HG03025 (cell line): ENCODE data around the gene MYRF.

Experiments used
- ATAC-seq: cut with Tn5 transposase; IDR thresholded peaks from one replicate; pipeline ENCODE4 v1.9.1; 2021; ENCODE audit warnings: mild to moderate bottlenecking, moderate library complexity; ENCODE audit not compliant: unreplicated experiment, low FRiP score

MYRF gene

DNA sequence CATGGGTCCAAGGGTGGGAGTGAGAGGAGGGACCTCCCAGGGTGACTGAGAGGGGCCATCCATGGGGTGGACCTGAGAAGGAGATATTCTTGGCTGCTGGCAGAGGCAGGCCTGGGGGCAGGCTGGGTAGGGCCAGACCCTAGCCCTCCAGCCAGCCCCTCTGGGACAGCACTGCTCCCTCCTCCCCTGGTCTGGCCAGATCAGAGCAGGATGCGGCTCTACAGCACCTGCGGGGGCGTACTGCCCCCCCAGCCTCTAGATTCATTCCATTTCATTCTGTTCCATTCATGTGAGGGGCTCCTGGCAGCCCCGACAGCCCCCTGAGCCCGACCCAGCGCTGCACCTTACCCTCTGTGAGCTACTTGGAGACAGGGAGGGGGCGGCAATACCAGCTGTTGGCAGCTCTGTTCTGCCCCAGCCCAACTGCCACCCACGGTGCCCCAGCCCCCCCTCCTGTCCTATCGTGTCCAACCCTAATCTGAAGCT, 34.3 kb upstream of the MYRF start:
- ATAC-seq: no peak

DNA sequence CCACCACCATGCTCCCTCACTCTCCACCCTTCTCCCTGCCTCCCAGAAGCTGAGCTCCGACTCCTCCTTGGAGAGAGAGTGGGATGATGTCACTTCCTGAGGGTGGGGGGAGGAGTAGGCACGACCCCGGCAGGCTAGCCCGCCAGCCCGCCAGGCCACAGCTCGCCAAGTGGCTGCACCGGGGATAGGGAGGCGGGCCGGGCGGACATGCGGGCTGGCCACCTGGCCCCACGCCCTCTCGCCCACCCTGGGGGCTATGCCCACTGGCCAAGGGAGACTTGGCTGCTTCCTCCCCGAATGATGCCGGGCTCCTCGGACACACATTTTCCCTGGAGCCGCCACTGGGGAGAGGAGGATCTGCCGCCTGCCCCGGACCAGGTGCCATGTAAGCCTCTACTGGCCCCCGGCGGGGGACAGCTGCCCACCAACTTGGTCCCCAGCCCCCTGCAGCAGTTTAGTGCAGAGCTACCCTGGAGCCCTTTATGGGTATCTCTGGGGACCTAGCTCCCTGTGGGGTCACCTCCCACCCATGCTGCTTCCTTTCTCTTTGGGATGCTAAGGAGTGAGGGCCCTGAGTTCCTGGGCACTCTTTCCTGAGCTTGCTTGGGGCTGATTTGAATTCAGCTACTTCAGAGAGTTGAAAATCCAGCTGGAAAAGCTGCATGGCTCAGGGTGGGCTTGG, 33.7 kb upstream of the MYRF start:
- ATAC-seq: no peak

DNA sequence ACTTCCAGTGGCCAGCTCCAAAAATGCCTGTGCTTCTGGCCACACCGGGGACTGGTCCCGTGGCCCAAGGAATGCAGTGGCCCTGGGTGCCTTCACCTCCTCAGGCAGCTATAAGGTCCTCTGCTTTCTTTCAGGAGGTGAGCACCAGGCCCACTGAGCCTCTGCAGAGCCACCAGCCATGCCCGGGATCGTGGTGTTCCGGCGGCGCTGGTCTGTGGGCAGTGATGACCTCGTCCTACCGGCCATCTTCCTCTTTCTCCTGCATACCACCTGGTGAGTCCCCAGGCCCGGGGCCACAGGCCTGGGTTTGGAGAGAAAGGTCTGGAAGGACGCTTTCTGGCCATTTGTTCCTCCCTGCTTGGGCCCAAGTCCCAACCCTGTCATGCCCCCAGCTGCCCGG, 32.5 kb upstream of the MYRF start:
- ATAC-seq: no peak

DNA sequence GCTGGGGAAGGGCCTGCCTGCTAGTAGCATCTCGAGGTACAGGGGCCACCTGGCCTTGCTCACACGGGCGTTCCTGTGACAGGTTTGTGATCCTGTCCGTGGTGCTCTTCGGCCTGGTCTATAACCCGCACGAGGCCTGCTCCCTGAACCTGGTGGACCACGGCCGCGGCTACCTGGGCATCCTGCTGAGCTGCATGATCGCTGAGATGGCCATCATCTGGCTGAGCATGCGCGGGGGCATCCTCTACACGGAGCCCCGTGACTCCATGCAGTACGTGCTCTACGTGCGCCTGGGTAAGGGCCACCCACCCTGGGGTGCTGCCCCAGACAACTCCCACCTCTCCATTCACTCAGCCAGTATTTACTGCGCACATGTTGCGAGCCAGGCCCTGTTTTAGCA, 31.8 kb upstream of the MYRF start:
- no peak for ATAC-seq

DNA sequence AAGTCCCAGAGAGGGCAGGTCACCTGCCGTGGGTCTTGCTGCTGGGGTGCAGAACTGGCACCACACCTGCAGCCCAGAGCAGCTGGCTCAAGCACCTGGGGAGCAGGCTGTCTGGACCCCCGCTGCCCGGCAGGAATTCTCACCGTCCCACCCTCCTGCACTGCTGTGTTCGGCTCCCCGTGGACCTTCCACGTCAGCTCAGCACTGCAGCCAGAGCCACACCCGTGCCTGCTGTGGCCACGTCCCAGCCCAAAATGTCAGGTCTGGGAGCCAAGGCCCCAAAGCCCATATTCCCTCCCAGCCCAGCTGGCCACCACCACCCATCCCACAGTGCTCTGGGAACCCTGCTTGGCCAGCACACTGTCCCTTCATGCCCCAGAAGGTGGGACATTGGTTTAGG, 28.0 kb upstream of the MYRF start:
- no peak for ATAC-seq

DNA sequence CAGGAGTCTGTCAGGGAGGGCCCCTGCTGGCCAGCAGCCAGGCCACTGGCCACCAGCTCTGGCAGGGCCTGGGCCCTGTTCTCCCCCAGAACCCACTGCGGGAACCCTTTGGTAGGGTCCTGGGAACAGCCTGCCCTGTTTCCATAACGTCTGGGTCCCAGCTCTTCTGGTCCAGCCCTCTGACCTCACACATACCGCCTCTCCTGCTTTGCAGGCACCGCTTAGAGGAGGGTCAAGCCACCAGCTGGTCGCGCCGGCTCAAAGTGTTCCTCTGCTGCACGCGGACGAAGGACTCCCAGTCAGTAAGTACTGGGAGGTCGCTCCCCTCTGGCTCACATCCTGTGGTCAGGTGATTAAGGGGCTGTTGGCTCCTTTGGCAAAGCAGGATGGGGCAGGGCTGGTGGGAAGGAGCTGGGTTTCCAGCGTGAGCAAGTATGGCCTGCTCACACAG, 26.6 kb upstream of the MYRF start:
- ATAC-seq: no peak

DNA sequence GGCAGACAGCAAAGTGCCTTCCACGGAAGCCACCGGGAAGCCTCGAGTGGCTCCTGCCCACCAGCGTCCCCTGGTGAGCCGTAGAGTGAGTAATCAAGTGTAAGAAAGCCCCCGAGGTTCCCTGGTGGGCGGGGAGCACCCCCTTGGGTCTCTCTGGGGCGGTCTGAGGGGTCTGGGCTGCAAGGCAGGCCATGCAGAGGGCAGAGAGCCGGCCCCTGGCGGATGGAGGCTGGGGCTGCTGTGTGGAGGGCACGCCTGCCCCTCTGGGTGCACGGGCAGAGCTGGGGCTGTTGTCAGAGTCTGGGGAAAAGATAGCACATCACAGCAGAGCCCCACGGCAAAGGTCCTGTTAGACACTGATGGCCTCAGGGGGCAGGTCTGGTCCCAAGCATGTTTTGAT, 25.7 kb upstream of the MYRF start:
- ATAC-seq: no peak

DNA sequence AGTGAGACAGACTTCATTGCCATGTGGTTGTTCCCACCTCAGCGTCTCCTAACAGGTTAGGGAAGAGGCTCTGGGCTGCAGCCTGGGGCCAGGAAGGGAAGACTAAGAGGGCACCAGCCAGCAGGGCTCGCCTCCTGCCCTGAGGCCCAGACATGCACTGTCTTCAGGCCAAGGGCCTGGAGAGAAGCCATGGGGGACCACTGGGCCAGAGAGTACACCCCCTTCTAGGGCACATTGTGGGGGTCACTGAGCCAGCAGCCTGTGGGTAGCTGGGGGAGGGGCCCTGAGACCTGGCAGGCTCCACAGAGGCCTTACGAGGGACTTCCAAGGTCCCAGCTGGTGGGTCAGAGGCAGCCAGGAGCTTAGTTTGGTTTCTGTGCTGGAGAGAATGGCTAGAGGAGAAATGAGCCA, 25.0 kb upstream of the MYRF start:
- ATAC-seq: no peak

DNA sequence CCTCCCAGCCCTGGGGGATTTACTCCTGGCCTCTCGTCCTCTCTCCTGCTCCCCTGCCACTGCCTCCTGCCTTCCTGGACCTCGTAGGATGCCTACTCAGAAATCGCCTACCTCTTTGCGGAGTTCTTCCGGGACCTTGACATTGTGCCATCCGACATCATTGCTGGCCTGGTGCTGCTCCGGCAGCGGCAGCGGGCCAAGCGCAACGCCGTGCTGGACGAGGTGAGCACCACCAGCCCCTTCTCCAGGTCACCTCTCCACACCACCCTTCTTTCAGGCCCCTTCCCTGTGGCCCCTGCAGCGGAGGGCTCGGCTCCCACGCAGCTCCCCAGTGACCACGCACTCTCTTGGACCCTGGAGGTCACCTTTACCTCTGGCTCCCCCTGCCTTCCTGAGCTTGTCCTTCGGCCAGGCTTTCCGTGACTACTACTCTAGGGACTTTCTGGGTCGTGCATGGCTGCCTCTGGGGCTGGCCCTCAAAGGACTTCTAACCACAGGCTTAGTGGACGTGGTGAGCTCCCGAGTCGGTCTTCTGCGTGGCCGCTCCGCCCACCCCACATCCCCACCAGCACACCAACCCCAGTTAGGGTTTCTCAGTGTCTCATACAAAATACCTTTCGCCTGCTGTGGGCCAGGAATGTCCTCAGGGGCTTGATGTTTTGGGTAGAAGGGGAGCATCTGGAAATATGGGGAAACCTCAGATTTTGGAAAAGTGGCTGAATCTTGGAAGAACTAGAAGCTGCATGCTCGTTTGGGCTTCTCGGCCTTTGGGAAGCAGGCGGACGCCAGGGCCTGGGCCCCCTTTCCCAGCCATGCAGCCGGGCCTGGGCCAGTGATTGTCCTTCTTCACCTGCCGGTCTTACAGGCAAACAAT, 24.1 kb upstream of the MYRF start:
- ATAC-seq: no peak

DNA sequence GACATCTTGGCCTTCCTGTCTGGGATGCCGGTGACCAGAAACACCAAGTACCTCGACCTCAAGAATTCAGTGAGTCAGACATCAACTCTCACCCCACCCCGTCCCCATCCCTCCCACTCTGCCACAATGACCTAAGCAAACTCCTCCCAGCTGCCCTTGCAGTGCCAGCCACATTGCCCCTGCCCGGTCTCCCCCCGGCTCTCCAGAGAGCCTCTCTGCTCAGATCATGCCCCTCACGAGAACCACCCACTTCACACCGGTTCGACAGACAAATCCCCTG, 23.6 kb upstream of the MYRF start:
- ATAC-seq: no peak

DNA sequence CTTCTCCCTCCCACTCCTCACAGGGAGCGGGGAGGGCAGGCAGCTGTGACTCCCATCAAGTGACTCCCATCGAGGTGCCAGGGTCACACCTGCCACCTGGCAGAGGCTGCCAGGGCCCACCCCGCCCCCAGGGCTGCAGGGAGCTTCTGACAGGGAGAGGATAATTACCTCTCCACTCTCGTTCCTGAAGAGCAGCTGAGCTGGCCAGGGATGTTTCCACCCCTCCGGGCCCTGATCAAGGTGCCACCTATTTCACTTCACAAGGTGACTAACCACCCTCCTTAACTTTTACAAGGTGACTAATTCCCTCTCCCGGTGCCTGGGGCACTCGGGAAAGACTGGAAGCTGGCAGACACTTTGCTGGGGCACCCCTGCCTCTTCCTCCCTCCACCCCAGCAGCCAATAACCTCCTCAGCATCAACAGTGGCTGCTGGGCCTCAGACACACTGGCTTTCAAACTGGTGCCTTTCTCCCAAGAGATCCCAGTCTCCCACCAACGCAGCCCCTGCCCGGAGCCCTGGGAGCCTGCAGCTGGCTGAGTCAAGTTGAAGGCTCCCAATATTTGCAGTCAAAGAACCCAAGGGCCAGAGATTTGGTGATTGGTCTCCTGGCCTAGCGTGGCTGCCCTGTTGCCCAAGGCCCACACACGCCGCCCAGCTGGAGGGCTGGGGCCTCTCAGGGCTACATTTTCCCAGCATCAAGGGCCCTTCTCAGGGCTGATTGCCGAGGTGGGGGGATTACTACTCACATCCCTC, 22.0 kb upstream of the MYRF start:
- ATAC-seq: no peak

DNA sequence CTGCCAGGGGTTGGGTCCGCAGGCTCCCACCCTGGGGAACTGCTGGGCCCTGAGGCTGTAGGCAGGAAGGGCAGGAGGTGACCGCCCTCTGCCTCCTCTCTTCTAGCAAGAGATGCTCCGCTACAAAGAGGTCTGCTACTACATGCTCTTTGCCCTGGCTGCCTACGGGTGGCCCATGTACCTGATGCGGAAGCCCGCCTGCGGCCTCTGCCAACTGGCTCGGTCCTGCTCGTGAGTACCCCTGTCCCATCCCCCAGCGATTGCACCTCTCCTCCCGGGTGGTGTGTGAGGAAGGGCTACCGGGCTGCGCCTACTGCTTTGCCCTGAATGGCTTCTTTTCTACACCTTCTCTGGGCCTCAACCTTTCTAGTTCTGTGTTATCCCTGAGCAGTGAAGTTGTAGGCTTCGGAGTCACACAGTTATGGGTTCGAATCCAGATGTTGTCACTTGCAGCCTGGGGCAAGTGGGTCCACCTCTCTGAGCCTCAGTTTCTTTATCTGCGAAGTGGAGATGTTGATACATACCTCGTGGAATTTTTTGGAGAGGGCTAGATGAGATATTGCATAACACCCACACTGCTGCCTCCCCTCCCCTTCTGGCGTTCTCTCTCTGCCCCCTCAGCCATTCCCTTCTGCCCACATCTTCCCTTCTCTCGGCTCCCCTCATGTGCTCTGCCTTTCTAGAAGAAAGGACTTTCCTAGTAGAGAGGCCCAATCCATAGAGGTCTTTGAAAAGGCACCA, 21.1 kb upstream of the MYRF start:
- ATAC-seq: no peak

DNA sequence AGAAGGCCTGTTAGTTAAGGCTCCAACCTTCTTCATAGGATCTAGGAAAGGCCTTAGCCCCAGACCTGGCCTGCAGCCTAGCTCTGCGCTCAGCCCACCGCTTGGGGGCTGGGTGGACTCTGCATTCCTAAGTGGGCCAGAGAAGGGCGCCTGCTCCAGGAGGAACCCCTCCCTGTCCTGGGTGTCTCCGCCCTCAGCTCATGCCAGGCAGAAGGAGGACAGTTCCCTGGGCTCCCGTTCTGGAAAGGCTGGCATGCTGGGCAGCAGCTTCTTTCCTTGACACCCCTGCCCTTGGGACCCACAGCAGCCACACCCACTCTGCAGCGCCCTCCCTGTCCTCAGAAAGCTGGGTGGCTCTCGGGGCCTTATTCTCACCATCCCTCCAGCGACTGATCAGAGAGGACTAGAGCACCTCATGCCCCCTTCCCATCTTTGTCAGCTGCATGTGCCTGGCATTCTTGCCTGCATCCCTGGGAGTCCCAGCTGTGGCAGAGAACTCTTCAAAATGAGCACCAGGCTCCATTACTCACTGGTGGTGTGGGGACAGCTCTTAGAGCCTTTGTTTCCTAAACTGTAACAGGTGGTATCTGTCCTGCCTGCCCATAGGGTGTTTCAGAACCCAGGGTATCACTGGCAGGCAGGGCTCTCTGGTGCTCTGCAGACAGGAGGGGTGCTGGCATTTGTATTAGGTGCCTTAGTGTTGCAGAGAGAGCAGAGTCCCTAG, 20.3 kb upstream of the MYRF start:
- ATAC-seq: no peak

DNA sequence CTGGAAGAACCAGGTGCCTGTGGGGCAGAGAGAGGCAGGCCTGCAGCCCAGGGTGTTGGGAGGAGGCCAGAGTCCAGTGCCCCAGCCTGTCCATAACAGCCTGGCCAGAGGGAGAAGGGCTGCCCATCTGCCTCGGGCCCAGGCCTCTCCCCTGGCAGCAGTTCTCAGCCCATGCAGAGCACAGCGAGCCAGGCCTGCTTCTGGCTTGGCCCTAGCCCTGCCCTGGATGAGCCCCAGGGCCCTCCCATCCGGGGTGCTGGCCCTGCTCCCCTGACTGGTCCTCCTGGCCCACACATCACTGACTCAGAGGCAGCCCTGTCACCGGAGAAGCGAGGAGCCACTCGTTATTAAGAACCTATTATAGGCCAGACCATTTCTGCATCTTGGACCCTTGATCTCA, 19.7 kb upstream of the MYRF start:
- ATAC-seq: no peak

DNA sequence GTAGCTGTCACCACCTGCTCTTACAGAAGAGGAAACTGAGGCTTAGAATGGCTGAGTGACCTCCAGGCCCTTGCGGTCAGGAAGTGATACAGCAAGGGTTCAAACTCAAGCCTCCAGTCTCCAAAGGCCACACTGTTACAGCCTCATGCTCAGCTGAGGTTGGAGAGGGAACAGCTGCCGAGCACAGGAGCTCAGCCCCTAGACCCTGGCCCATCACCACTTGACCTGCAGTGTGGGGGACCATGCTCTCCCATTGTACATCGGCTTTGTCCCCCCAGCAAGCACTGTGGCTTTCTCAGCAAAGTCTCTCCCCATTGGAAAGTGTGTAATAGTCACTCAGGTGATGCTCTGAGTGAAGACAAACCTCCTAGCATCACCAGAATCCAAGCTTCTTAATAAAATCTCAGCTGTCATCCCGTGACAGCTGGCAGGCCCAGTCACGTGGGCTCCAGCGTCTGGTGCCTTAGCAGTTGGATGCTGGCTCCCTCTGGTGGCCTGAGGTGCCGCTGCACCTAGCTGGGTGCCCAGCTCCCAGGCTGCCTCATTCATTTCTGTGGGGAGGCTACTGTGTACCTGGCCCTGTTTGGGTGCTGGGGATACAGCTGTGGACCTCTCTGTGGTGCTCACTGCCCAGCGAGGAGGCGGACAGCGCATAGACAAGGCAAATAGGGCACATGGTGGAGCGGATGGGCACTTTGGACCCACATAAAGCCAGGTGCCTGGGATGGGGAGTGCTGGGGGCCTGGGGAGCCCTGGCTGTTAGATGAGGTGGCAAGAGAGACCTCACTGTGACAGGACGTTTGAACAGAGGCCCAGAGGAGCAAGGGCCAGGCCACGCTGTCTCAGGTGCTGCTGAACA, 19.1 kb upstream of the MYRF start:
- ATAC-seq: peak; percentile 61

DNA sequence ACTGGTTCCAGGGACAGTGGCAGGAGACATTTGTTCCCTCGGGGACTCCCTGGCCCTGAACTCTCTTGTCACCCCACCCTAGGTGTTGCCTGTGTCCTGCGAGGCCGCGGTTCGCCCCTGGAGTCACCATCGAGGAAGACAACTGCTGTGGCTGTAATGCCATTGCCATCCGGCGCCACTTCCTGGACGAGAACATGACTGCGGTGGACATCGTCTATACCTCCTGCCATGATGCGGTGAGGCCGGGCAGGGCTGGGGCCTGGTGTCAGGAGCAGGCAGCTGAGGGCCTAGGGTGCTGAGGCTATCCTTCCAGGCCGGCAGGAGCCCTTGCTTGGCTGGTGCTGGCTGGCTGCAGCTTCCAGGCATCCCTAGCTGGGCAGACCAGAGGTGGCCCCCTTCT, 17.7 kb upstream of the MYRF start:
- ATAC-seq: no peak

DNA sequence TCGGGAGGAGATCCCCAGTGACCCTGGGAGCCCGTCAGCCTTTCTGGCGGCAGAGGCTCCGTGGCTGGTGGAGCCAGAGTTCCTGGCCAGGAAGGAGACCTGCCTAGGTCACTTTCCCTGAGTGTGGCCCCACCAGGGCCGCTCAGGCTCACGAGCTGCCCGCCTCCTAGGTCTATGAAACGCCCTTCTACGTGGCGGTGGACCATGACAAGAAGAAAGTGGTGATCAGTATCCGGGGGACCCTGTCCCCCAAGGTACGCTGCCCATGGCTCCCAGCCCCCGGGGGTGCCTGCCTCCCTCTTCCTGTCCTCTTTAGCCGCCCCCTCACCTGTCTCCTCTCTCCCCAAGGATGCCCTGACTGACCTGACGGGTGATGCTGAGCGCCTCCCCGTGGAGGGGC, 17.0 kb upstream of the MYRF start:
- no peak for ATAC-seq

DNA sequence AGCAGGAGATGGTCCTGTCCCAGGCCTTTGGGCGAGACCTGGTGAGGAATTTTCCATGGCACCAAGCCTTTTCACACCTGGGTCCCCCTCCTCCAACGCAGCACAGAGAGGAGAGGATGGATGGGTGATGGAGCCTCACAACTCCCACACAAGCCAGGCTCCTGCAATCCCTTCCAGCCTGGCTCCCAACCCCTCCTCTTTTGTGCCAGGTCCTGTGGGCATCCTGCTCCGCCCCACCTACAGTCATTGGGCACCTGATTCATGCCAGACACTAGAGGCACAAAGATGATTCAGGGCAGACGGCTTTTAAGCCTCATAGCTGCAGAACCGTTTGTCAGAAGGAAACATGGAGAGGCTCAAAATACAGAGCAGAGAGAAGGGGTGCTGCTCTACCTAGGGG, 16.1 kb upstream of the MYRF start:
- no peak for ATAC-seq

DNA sequence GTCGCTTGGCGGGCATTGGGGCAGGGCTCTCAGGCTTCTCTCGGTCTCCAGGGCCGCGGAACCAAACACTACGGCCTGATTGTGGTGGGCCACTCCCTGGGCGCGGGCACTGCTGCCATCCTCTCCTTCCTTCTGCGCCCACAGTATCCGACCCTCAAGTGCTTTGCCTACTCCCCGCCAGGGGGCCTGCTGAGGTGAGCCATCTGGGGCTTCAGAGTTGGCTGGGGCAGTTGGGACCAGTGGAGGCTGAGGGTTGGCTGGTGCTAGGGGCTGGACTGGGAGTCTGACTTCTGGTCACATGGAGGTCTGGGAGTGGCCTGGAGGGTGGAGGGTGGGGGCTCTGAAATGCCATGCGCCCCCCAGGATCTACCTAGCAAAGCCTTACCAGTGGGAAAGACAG, 15.3 kb upstream of the MYRF start:
- ATAC-seq: no peak
